Measurements from ENCODE around the gene PIK3IP1.

The PIK3IP1 gene

GRCh38 chr22:31278151-31278621 lies 14.1 kb downstream of the PIK3IP1 start:
- DNase-seq: no peak

- no peak for DNase-seq
Observed at GRCh38 chr22:31277741-31278140, 14.5 kb downstream of the PIK3IP1 start.

- DNase-seq: no peak
Observed at GRCh38 chr22:31276426-31277167, 15.7 kb downstream of the PIK3IP1 start.

GRCh38 chr22:31275576-31275975 lies 16.7 kb downstream of the PIK3IP1 start:
- no peak for DNase-seq

GRCh38 chr22:31275018-31275417 lies 17.3 kb downstream of the PIK3IP1 start:
- no peak for DNase-seq

GRCh38 chr22:31274017-31274416 lies 18.3 kb downstream of the PIK3IP1 start:
- no peak for DNase-seq

- DNase-seq: peak; percentile 32
Observed at GRCh38 chr22:31272522-31273446, 19.5 kb downstream of the PIK3IP1 start.

- no peak for DNase-seq
Observed at GRCh38 chr22:31271485-31271884, 20.8 kb downstream of the PIK3IP1 start.

- DNase-seq: no peak
Observed at GRCh38 chr22:31271026-31271425, 21.3 kb downstream of the PIK3IP1 start.

- no peak for DNase-seq
Observed at GRCh38 chr22:31269892-31270579, 22.3 kb downstream of the PIK3IP1 start.

GRCh38 chr22:31268281-31268680 lies 24.0 kb downstream of the PIK3IP1 start:
- no peak for DNase-seq

- DNase-seq: no peak
Observed at GRCh38 chr22:31263896-31264640, 28.2 kb downstream of the PIK3IP1 start.

GRCh38 chr22:31262312-31263133 lies 29.8 kb downstream of the PIK3IP1 start:
- DNase-seq: no peak

GRCh38 chr22:31260474-31260856 lies 31.8 kb downstream of the PIK3IP1 start:
- no peak for DNase-seq

- DNase-seq: no peak
Observed at GRCh38 chr22:31259798-31260473, 32.4 kb downstream of the PIK3IP1 start.

- no peak for DNase-seq
Observed at GRCh38 chr22:31253949-31254348, 38.3 kb downstream of the PIK3IP1 start.

GRCh38 chr22:31250740-31251600 lies 41.3 kb downstream of the PIK3IP1 start:
- no peak for DNase-seq

- no peak for DNase-seq
Observed at GRCh38 chr22:31248965-31249958, 43.0 kb downstream of the PIK3IP1 start.
